ENCODE results near the gene ZBTB49.

The ZBTB49 gene

GRCh38 chr4:4317496-4318232, 27.6 kb downstream of the ZBTB49 start:
- H3K27ac ChIP-seq, result no peak overlapping the region
- TF ChIP-seq, protein P1, sequence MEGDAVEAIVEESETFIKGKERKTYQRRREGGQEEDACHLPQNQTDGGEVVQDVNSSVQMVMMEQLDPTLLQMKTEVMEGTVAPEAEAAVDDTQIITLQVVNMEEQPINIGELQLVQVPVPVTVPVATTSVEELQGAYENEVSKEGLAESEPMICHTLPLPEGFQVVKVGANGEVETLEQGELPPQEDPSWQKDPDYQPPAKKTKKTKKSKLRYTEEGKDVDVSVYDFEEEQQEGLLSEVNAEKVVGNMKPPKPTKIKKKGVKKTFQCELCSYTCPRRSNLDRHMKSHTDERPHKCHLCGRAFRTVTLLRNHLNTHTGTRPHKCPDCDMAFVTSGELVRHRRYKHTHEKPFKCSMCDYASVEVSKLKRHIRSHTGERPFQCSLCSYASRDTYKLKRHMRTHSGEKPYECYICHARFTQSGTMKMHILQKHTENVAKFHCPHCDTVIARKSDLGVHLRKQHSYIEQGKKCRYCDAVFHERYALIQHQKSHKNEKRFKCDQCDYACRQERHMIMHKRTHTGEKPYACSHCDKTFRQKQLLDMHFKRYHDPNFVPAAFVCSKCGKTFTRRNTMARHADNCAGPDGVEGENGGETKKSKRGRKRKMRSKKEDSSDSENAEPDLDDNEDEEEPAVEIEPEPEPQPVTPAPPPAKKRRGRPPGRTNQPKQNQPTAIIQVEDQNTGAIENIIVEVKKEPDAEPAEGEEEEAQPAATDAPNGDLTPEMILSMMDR (conservative IDR thresholded peaks at IDR 0.05), result no peak

DNA sequence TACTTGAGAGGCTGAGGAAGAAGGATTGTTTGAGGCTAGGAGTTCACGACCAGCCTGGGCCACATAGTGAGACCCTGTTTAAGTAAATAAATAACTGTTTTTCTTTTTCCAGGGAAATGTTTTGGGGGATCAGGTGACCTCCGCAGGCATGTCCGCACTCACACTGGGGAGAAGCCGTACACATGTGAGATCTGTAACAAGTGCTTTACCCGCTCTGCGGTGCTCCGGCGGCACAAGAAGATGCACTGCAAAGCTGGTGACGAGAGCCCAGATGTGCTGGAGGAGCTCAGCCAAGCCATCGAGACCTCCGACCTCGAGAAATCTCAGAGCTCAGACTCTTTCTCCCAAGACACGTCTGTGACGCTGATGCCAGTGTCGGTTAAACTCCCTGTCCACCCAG, 30.5 kb downstream of the ZBTB49 start:
- no peak overlapping the region for H3K27ac ChIP-seq
- TF ChIP-seq, protein P1 (conservative IDR thresholded peaks at IDR 0.05), result no peak

DNA sequence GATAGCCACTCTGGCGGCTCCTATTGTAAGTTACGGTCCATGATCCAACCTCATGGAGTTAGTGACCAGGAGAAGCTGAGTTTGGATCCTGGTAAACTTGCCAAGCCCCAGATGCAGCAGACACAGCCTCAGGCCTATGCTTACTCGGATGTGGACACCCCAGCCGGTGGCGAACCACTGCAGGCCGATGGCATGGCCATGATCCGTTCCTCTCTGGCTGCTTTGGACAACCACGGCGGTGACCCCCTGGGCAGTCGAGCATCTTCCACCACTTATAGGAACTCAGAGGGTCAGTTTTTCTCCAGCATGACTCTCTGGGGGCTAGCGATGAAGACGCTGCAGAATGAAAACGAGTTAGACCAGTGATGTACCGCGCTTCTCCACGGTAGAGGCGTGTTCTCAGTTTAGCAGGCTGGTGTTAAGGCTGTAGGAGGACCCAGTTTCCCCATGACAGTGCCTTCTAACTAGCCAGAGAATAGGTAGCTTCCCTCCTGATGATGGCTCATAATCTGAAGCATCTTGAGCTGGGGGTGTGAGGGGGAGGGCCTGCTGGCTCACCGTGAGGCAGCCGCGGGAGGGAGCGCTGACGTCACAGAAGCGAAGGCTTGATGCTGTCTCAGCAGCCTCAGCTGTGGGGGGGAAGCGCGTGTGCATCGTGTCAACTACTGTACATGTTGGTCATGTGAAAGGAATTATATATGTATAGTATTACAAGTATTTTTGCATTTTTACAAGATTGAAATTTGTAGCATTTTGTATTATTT, 31.1 kb downstream of the ZBTB49 start:
- no peak overlapping the region for H3K27ac ChIP-seq
- TF ChIP-seq, protein P1 (conservative IDR thresholded peaks at IDR 0.05), result no peak

- no peak overlapping the region for H3K27ac ChIP-seq
- TF ChIP-seq, protein P1 (conservative IDR thresholded peaks at IDR 0.05), result no peak
These were observed 32.1 kb downstream of the ZBTB49 start for GRCh38 chr4:4321951-4322688.

DNA sequence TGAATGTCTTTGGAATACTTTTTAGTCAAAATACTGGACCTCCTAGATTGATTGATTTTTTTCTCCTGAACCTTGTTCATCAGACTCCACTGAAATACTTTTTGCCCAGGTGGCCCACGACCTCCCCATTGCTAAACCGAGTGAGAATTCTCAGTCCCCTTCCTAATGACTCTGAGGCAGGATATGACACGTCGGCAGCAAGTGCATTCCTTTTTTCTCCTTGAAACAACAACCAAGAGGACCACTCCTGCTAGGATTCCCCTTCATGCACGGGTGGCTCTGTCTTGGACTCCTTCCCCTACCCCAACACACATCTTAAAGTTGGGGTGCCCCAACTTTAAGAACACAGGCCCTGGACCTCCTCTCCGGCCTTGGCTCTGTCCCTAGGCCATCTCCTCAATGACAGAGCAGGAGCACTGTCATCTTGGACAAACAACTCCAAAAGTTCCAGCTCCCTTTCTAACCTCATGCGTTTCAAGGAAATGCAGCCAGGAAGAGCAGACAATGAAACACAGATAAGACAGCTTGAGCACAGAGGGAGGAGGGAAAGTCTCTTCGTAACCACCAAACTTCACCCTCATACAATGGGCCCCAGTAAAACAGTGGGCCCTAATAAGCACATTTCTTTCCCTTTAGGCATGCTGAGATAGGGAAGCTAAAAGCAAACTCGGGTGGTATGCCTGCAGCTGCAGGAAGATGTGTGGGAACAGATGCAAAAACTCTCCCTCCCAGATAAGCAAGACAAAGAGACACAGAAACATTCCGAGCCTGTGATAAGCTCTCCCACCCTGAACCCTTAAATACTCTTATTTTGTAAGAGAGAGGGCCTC, 33.9 kb downstream of the ZBTB49 start:
- no peak overlapping the region for H3K27ac ChIP-seq

DNA sequence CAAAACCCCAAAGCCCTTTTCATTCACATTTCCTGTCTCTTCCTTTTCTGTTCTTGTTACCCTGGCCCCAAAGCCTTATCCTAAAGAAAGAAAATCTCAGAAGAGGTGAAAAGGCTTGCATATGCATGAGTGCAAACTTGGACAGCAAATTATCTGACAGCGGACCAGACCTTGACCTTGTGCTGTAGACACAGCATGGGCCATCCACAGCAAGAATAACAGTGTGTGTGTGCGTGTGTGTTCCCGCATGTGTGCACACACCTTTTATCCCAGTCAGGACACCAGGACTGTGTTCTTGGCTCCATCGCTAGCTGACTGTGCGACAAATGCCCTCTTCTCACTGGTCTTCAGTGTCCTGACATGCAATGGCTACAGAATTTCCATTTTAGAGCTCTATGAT, 35.3 kb downstream of the ZBTB49 start:
- TF ChIP-seq, protein P1 (conservative IDR thresholded peaks at IDR 0.05), result no peak
- no peak overlapping the region for H3K27ac ChIP-seq

More for the DNA sequence above, 33.9 kb downstream of the ZBTB49 start:
- TF ChIP-seq, protein P1 (conservative IDR thresholded peaks at IDR 0.05), result no peak

All from VCaP (cell line).